Measurements from ENCODE around the gene S100Z.
"Not testable (repeated sequence)": the region's sequence is repeated elsewhere in the genome, so short reads cannot be mapped to it uniquely, and the experiment has no call there.

Gene S100Z

DNA sequence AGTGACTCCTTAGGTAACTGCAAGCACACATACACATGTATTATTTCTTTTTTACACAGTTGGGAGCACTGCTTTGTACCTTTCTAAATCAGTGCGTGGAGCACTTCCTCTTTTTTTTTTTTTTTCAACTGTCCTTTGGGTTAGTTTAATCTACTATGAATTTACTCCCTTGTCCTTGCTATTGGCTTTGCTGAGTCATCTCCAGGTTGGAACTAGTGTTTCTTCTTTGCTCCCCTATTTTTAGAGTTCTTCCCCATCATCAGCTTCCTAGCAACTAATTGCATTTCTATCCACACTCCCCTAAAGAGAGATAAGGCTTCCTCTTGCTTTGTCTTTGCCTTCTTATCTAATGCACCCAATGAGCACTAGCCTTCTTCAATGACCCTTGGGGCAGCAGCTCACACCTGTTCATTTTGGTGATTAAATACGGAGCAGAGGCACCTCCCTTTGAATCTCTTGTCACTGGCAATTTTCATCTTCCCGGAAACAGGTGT is 24.3 kb downstream of the S100Z start:
- DNase-seq (ENCODE audit: low read depth): no peak

DNA sequence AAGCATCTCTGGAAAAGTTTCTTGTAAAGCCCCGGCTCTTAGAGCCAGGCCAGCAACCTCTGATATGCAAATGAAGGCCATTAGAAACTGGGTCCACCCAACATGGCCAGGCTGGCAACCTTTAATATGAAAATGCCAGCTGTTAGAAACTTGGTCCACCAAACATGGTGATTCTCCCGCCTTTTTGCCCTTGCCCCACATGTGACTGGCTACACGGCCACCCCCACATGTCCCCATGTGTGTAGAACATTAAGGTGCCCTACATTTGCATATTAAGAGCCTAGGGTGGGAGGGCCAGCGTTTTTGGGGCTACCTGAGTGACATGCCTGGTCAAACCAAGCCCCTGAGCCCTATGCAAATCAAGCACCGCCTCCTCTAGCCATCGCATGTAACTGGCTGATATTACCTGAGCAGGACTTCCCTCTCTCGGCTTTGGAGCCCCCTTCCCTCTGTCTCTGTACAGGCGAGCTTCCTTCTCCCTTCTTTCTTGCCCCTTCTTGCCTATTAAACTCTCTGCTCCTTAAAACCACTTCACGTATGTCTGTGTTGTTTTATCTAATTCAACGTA is 39.0 kb downstream of the S100Z start:
- no peak for DNase-seq (ENCODE audit: low read depth)

DNA sequence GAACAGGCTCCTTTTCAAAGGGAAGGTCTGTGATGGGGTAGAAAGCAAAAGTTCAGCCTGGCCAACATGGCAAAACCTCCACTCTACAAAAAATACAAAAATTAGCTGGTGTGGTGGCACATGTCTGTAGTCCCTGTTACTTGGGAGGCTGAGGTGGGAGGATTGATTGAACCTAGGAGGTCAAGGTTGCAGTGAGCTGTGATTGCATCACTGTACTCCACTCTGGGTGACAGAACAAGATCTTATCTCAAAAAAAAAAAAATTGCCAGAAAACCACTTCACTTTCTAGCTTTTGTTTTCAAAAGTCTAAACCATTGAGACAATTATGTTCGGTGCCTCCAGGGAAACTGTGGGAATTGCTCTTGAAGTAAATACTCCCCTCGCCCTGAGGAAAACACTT is 43.5 kb downstream of the S100Z start:
- DNase-seq (ENCODE audit: low read depth): no peak

DNA sequence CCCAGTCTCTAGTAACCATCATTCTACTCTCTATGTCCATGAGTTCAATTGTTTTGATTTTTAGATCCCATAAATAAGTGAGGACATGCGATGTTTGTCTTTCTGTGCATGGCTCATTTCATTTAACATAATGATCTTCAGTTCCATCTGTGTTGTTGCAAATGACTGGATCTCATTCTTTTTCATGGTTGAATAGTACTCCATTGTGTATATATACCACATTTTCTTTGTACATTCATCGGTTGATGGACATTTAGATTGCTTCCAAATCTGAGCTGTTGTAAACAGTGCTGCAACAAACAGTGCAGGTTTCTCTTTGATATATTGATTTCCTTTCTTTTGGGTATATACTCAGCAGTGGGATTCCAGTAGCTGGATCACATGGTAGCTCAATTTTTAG is 46.4 kb downstream of the S100Z start:
- no peak for DNase-seq (ENCODE audit: low read depth)

DNA sequence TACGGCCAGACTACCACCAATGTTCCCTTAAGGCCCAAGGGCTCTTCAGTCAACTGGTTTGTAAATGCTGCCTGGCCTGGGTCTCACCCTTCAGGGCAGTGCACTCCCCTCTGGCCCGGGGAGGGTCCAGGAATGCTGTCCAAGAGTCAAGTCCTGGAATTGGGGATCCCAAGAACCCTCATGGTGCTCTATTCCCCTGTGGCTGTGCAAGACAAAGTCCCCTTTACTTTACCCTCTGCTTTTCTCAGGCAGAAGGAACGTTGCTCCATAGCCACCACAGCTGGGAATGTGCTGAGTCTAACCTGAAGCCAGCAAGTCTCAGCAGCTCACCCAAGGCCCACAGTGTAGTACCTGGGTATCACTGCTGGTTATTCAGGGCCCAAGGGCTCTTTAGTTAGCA is 51.7 kb downstream of the S100Z start:
- no peak for DNase-seq (ENCODE audit: low read depth)

DNA sequence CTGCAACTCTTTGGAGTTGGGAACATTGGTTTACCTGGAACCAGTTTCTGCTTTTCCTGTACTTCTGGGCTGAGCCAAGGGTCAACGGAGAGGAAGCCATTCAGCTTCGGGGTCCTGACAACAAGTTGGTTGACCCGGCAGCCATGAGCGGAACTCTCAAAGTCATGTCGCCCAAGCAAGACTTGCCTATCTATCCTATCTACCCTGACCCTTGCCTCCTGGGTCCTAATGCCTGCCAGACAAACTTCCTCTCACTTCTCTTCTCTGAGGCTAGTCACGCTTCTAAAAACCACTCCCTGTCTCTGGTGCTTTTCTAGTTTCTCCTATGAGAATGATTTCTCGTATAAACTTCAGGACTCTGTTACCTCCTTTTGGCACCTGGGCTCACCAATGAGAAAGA is 58.4 kb downstream of the S100Z start:
- no peak for DNase-seq (ENCODE audit: low read depth)

DNA sequence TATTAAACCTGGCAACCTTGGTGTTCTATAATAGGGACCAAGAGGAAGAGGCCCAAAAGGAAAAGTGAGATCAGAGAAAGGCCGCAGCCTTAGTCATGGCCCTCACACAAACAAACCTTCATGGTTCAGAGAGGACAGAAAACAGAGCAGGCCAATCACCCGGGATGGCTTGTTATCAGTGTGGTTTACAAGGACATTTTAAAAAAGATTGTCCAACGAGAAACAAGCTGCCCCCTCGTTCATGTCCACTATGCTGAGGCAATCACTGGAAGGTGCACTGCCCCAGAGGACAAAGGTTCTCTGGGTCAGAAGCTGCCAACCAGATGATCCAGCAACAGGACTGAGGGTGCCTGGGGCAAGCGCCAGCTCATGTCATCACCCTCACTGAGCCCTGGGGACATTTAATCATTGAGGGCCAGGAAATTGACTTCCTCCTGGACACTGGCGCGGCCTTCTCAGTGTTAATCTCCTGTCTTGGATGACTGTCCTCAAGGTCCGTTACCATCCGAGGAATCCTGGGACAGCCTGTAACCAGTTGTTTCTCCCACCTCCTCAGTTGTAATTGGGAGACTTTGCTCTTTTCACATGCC is 60.6 kb downstream of the S100Z start:
- DNase-seq (ENCODE audit: low read depth): not testable (repeated sequence)

DNA sequence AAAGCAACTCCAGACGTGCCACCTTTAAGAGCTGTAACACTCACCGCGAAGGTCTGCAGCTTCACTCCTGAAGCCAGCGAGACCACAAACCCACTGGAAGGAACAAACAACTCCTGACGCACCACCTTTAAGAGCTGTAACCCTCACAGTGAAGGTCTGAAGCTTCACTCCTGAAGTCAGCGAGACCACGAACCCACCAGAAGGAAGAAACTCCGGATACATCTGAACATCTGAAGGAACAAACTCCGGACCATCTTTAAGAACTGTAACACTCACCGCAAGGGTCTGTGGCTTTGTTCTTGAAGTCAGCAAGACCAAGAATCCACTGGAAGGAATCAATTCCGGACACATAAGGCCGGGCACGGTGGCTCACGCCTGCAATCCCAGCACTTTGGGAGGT is 64.9 kb downstream of the S100Z start:
- not testable (repeated sequence) for DNase-seq (ENCODE audit: low read depth)

DNA sequence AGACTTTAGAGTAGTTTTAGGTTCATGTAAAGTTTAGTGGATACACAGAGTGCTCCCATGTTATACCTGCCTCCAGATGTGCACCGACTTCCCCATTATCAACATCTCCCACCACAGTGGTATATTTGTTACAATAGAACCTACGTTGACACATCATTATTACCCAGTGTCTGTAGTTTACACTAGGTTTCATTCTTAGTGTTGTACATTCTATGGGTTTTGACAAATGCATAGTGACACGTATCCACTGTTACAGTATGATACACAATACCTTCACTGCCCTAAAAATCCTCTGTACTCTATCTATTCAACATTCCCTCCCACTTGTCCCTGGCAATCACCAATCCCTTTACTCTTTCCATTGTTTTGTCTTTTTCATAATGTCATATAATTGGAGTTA is 68.7 kb downstream of the S100Z start:
- DNase-seq (ENCODE audit: low read depth): no peak

DNA sequence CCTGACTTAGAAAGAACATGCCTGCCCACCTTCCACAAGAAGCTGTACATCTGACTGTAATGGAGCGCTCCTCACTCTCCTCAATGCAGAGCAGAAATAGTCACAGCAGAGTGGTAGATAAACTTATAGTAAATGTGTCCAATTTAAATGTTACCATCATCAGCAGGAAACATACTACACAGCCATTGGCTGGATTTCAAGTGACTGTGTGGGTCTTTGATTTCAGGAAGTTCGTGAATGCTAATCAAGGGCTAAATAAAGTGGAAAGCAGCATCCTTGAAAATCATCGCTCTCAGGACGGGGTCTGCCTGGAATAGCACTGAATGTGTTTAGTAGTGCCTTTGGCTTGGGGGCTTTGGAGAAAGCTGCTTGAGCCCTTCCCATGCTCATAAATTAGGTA is 70.7 kb downstream of the S100Z start:
- no peak for DNase-seq (ENCODE audit: low read depth)

DNA sequence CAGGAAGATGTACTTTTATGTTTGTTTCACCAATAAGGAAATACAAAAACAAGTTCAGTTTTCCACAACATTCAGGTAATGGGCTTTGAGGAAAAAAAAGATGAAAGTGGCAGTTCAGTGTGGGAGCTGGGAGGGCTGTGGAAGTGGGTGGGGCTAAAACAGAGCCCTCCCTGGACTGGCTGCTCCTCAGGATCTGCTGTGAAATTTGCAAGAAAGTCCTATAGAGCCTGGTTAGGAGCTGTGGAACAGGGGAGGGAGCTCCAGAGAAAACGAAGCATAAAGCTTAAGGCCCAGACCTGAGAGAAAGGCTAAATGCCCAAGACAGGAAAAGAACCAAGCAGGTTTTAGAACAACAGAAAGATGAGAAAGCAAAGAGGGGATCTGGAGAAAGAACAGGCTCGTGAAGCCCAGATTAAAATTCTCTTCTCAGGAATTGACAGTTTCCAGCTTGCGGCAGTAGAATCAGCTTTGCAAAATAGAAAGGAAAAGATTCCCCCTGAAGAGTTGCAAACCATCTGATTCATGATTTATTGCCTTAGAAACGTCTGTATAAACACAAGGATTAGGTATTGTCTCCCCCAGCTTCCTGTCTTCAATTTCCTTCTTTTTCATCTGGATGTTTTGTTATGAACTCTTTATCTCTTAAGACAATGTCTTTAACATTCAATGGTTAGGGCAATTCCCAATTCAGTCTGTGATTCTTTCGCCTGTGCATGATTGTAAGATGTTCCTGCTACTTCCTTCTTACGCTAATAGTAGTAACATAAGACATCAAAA is 76.7 kb downstream of the S100Z start:
- peak; percentile 6 for DNase-seq (ENCODE audit: low read depth)

DNA sequence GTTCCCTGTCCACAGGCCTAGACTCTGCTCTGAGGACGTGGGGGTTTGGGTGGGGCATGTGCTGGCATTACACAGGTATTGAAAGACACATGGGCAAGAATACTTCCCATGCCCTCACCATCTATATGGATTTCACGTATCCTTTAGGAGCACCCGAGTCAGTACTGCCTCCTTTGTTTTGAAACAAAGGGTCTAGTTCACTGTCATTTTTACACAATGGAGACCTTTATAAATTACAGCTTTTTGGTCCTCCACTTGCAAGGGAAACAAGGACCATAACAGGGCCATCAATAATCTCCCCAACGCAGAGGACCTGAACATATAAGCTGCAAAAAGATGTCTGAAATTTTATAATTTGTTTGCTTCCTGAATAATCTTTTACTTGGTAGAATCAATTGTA is 78.1 kb downstream of the S100Z start:
- no peak for DNase-seq (ENCODE audit: low read depth)

DNA sequence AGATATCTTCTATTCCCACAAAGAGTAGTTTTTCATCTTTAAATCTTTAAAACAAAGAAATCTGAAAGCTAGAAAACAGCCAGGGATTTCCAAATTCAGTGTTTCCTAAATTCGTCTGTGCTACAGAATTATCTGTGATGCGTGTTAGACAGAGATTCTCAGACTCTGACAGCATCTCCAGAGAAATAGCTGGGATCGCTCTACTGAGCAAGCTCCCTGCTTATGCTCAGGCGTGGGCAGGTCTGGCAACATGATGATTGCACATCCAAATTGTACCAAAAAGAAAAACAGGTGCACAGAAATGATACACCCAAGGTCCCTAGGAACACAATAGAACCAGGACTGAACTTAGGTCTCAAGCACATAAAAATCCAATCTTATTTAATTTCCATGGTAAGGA is 80.3 kb downstream of the S100Z start:
- no peak for DNase-seq (ENCODE audit: low read depth)

DNA sequence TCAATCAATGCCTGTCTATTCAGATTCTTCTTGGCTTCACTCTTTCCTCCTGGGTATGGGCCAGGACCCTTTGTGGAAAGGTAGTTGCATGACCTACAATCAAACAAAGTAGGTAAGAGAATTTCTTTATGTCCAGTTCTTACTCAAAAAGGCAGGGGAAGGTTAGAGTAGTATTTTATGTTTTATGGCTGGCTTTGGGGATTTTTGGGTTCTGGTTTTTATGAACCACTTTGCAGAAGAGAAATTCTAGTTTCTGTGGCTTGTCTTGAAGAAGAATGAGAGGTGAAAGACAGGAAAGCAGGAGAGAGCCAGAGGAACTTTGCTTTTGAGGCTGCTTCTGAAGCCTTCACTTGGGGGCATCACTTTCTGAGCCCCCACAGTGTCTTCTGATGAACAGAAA is 88.4 kb downstream of the S100Z start:
- no peak for DNase-seq (ENCODE audit: low read depth)

DNA sequence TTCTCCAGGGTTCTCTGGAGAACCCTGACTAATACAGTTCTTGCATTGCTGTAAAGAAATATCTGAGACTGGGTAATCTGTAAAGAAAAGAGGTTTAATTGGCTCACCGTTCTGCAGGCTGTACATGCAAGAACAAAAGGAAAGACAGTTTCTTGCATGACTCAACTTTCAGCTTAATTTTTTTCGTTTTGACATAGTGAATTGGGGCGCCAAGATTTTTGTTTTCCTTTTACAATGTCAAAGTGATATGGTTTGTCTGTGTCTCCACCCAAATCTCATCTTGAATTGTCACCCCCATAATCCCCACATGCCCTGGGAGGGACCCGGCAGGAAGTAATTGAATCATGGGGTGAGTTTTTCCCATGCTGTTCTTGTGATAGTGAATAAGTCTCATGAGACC is 91.2 kb downstream of the S100Z start:
- no peak for DNase-seq (ENCODE audit: low read depth)

DNA sequence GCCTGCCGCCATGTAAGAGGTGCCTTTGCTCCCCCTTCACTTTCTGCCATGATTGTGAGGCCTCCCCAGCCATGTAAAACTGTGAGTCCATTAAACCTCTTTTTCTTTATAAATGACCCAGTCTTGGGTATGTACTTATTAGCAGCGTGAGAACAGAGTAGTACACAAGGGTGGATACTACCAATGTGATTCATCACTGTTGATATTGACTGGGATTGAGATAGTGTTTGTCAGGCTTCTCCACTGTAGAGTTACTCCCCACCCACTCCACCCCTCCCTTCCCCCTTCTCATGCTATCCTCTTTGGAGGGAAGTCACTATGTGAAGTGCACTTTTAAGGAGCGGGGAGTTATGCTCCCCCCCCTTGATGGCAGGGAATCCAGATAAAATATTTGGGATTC is 91.6 kb downstream of the S100Z start:
- peak; percentile 18 for DNase-seq (ENCODE audit: low read depth)

DNA sequence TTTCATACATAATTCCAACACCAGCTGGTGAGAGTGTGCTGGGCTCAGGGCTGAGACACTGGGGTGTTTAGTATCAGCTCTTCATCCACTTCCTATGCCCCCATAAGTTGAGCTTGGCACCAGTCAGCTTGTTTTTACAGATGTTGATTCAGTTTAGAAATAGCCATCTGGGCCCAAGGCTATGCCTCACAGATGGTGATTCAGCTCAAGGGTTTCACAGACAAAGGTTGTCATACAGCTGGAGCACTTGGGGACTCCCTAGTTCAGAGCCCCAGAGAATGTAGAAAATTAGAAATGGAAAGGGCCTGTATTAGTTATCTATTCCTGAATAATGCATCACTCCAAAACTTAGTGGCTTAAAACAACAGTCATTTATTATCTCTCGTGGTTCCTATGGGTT is 92.8 kb downstream of the S100Z start:
- DNase-seq (ENCODE audit: low read depth): peak; percentile 86

DNA sequence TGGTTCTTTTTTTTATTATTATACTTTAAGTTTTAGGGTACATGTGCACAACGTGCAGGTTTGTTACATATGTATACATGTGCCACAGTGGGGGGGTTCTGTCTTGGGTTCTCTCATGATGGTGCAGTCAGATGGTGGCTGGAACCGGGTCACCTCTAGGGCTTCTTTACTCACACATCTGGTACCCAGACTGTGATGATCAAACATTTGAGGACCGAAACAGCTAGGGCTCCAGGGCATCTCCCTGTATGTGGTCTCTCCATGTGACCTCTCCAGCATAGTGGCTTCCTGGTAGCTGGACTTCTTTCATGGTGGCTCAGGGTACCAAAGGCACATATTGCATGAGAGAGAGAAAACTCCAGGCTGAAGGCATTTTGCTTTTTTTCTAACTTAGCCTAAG is 93.2 kb downstream of the S100Z start:
- DNase-seq (ENCODE audit: low read depth): peak; percentile 62

DNA sequence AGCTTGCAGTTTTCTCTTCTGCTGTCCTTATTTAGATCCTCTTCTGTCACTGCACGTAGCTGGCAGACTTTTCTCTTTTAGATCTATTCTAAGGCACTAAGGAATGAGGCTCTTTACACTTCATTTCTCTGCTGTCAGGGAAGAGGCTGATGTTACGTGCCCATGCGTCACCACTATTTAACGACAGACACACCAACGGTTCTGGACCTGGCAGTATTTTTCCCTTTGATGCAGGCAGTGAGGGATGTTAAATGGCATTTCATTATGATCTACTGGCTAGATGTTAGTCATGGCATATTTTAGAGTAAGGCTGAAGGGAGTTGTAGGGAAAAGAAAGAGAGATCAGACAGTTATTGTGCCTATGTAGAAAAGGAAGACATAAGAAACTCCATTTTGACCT is 94.8 kb downstream of the S100Z start:
- peak; percentile 8 for DNase-seq (ENCODE audit: low read depth)

DNA sequence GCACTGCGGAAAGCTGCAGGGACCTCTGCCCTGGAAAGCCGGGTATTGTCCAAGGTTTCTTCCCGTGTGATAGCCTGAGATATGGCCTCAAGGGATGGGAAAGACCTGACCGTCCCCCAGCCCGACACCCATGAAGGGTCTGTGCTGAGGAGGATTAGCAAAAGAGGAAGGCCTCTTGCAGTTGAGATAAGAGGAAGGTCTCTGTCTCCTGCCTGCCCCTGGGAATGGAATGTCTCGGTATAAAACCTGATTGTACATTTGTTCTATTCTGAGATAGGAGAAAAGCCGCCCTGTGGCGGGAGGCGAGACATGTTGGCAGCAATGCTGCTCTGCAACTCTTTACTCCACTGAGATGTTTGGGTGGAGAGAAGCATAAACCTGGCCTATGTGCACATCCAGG is 95.4 kb downstream of the S100Z start:
- not testable (repeated sequence) for DNase-seq (ENCODE audit: low read depth)

DNA sequence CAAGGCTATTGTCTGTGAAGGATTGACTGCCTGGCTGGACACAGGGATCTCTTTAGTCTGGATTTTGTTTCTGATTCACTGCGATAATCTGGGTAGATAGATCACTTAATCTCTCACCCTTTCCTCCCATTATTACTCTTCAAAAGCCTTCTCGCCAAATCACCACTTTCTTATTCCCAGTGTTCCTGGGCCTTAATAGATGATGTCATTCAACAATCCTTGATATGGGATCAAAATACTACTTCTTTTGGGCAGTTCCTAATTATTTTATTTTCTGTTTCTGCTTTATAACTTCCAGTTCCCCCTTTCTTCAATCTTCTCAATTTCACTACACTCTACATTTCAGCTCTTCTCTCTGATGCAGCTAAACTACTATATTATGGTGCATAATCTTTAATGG is 96.3 kb downstream of the S100Z start:
- DNase-seq (ENCODE audit: low read depth): no peak

DNA sequence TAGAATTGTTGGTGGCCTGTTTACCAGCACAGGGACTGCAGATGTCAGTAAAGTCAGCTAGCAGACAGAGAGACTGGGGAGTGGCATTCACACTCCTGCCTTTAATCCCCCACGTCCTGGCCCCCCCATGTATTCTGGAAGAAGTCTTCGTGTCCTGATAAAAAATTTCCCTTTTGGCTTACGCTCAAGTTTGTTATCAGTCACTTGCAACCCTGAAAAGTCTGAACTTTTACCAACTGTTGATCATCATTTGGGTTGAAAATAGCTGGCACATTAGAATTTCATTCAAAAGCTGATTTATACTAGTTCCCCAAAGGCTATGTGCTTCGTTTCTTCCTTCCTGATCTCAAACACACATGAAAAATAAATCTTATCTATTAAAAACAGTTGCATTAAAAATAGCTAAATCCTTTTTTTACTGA is 97.3 kb downstream of the S100Z start:
- no peak for DNase-seq (ENCODE audit: low read depth)

DNA sequence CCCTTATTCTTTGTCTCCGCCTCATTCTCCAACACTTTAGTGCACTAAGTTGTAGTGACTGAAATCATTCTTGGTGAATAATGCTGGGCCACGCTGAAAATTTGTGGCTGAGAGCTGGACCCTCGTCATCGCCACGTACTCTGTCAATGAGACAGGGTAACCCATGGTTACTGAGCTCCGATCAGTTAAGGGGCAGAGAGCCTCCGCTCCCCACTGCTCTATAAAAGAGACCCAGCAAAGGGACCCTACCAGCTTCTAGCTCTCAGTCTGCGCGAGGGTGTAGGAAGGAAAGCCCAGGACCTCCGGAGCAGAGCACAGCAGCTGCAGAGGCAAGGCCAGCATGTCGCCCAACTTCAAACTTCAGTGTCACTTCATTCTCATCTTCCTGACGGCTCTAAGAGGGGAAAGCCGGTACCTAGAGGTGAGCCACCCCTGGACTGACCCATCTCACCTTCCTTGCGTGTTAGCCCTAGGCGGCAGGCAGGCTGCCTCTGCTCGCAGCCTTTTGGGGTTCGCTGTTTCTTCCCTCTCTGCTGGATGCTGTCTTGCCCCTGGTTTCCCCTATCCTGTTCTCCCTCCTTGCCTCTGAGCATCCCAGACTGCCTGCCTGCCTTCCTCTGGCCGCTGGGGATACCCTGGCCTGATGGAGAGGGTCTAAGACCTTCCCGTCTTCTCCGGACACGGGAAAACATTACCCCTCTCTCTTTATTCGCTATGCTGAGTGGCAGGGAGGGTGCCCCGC is 103.2 kb downstream of the S100Z start, which contains the start of gene CRHBP:
Gene CRHBP, plus strand, starts transcription at position 251 of the 742 bp plus-strand sequence. Its CDS starts 90 bp downstream, at position 341.
- no peak for DNase-seq (ENCODE audit: low read depth)

Data from EH (cell line).